Fibroblast of lung (primary cell): Measurements from ENCODE around the gene FECH. TPM values are rescaled to one million over a fixed set of nuclear protein-coding genes. Genes with fewer than 3 reads are reported as not detected.
A peak's percentile ranks its signal among the peaks of the same experiment; 100 is the strongest.

Source experiments
- DNase-seq, 2 donors: peaks; one replicate each; pipeline versions ENCODE4 v3.0.0 to v3.0.0-alpha.2; 2010; ENCODE audit warnings: low read depth in 2 of 2
- H2AFZ ChIP-seq: 2 replicates; pipeline ENCODE4 v1.5.1; 2012; ENCODE audit warnings: low read length, control low read depth, inconsistent platforms
- H3K27ac ChIP-seq: 2 replicates; pipeline ENCODE4 v1.5.1; 2011; ENCODE audit warnings: low read length, control low read depth; ENCODE audit not compliant: insufficient read depth
- H3K27me3 ChIP-seq: 2 replicates; pipeline ENCODE4 v1.5.1; 2011; ENCODE audit warnings: mild to moderate bottlenecking, low read length; ENCODE audit not compliant: control insufficient read depth, insufficient read depth
- H3K36me3 ChIP-seq: 2 replicates; pipeline ENCODE4 v1.5.1; 2011; ENCODE audit warnings: low read length; ENCODE audit not compliant: control insufficient read depth, insufficient read depth
- H3K4me1 ChIP-seq: 2 replicates; pipeline ENCODE4 v1.5.1; 2011; ENCODE audit warnings: low read length; ENCODE audit not compliant: control insufficient read depth, insufficient read depth; ENCODE audit errors: extremely low read depth
- H3K4me2 ChIP-seq: 2 replicates; pipeline ENCODE4 v1.5.1; 2011; ENCODE audit warnings: low read length, control low read depth; ENCODE audit not compliant: insufficient read depth; ENCODE audit errors: extremely low read depth
- H3K4me3 ChIP-seq, 4 experiments: fragments of 200-600 bp in 1 of 4; sonication (generic) in 1 of 4; replicated peaks in 1 of 4; 2 replicates each; pipeline ENCODE4 v1.5.1; 2011 to 2016; ENCODE audit warnings: low read length in 4 of 4, low read depth in 3 of 4, mild to moderate bottlenecking in 3 of 4, control low read depth in 2 of 4, inconsistent platforms in 1 of 4, mixed read lengths in 1 of 4; ENCODE audit not compliant: insufficient read depth in 1 of 4; ENCODE audit errors: control extremely low read depth in 1 of 4
- H3K79me2 ChIP-seq: 2 replicates; pipeline ENCODE4 v1.5.1; 2012; ENCODE audit warnings: mild to moderate bottlenecking, low read length, inconsistent platforms; ENCODE audit not compliant: control insufficient read depth, insufficient read depth
- H3K9ac ChIP-seq: 2 replicates; pipeline ENCODE4 v1.5.1; 2011; ENCODE audit warnings: mild to moderate bottlenecking, low read length, control low read depth; ENCODE audit not compliant: insufficient read depth
- H3K9me3 ChIP-seq: 2 replicates; pipeline ENCODE4 v1.5.1; 2012; ENCODE audit warnings: low read depth, low read length; ENCODE audit not compliant: control insufficient read depth, insufficient read depth
- H4K20me1 ChIP-seq: 2 replicates; pipeline ENCODE4 v1.5.1; 2011; ENCODE audit warnings: low read length; ENCODE audit not compliant: control insufficient read depth, insufficient read depth; ENCODE audit errors: extremely low read depth
- CTCF ChIP-seq, 2 donors: IDR thresholded peaks in 1 of 2; conservative IDR thresholded peaks in 1 of 2; 1 replicate in 1 of 2; 2 replicates in 1 of 2; pipeline ENCODE4 v1.5.1; 2011 to 2012; ENCODE audit warnings: low read length in 2 of 2, control low read depth in 1 of 2, inconsistent platforms in 1 of 2, low read depth in 1 of 2, mild to moderate bottlenecking in 1 of 2
- EZH2 ChIP-seq: IDR thresholded peaks from 2 replicates; pipeline ENCODE4 v1.5.1; 2012; ENCODE audit warnings: low read length, control low read depth, mild to moderate bottlenecking; ENCODE audit errors: missing control alignments
- polyA minus RNA-seq: library from RNA; depleted of rRNA, polyadenylated mRNA; stranded (reverse); fragments of >200 nt; gene quantifications from 2 replicates; pipeline ENCODE4 v1.2.3, GENCODE V29; 2011; ENCODE audit warnings: low replicate concordance
- polyA plus RNA-seq, 2 donors: library from polyadenylated mRNA; depleted of rRNA in 1 of 2; stranded (reverse) in 1 of 2; unstranded in 1 of 2; fragments of >200 nt; gene quantifications; 2 replicates each; pipeline ENCODE4 v1.2.1, GENCODE V29; 2011 to 2012; ENCODE audit warnings: missing spikeins in 1 of 2
- total RNA-seq: library from RNA; depleted of rRNA; stranded (reverse); fragments of >200 nt; gene quantifications from 2 replicates; pipeline ENCODE4 v1.2.1, GENCODE V29; 2014

The FECH gene
- total RNA-seq (17.7 and 23.8 TPM in 2 replicates), polyA plus RNA-seq (44.4 and 52.7 TPM in 2 replicates), polyA minus RNA-seq (18.0 and 26.1 TPM in 2 replicates)
- 27.4 and 33.3 TPM in 2 replicates for polyA plus RNA-seq (2012)

- H3K36me3 ChIP-seq = no peaks in the 10 kb centered on the region
- no peaks in the 10 kb centered on the region for H3K9me3 ChIP-seq
- peak; percentile 66 to 68 for DNase-seq
- peaks cover 5% of the 10 kb centered on the region for H3K4me1 ChIP-seq
- H3K27ac ChIP-seq = peak within 1 kb of the TSS; percentile 53
- H3K4me2 ChIP-seq = peak within 1 kb of the TSS; percentile 72
- H3K79me2 ChIP-seq = no peaks in the 10 kb centered on the region
- H3K27me3 ChIP-seq = no peaks in the 10 kb centered on the region
- H4K20me1 ChIP-seq = no peaks in the 10 kb centered on the region
- peak within 1 kb of the TSS; percentile 77 for H3K9ac ChIP-seq
- TF ChIP-seq CTCF (conservative IDR thresholded peaks at IDR 0.05 in 1 of 2, IDR thresholded peaks at IDR 0.05 in 1 of 2; ENCODE audit: low read depth in 1 of 2, low read length in 2 of 2) (no peak), EZH2 (no peak)
- H3K4me3 ChIP-seq = peak within 1 kb of the TSS; percentile 50 to 85 (median 66)
- peak within 1 kb of the TSS; percentile 69 for H2AFZ ChIP-seq
Observed at GRCh38 chr18:57586251-57587049, at the start of gene FECH. FECH (minus strand) TSS chr18:57586702; CDS start chr18:57586620, 82 bp downstream.

- H3K9me3 ChIP-seq = no peaks in the 10 kb centered on the region
- no peaks in the 10 kb centered on the region for H3K36me3 ChIP-seq
- H3K79me2 ChIP-seq = no peaks in the 10 kb centered on the region
- H3K4me3 ChIP-seq = no peak overlapping the region
- TF ChIP-seq CTCF (conservative IDR thresholded peaks at IDR 0.05 in 1 of 2, IDR thresholded peaks at IDR 0.05 in 1 of 2; ENCODE audit: low read depth in 1 of 2, low read length in 2 of 2) (no peak), EZH2 (no peak)
- H4K20me1 ChIP-seq = no peaks in the 10 kb centered on the region
- no peaks in the 10 kb centered on the region for H3K4me1 ChIP-seq
- no peak overlapping the region for H3K27ac ChIP-seq
- H3K27me3 ChIP-seq = no peaks in the 10 kb centered on the region
- H2AFZ ChIP-seq = no peak overlapping the region
- no peak overlapping the region for H3K9ac ChIP-seq
- no peak overlapping the region for H3K4me2 ChIP-seq
- DNase-seq = peak in 1 of 2 donors; percentile 68
Observed at GRCh38 chr18:57635003-57635822, 48.7 kb upstream of the FECH start.

- Histone ChIP-seq H3K4me1 (peaks cover 6% of the 10 kb centered on the region), H3K27ac (no peak overlapping the region), H3K4me2 (no peak overlapping the region), H3K9ac (no peak overlapping the region), H4K20me1 (no peaks in the 10 kb centered on the region), H3K36me3 (no peaks in the 10 kb centered on the region), H3K79me2 (no peaks in the 10 kb centered on the region), H3K9me3 (no peaks in the 10 kb centered on the region), H3K4me3 (no peak overlapping the region), H3K27me3 (no peaks in the 10 kb centered on the region), H2AFZ (no peak overlapping the region)
- no peak for TF ChIP-seq CTCF (conservative IDR thresholded peaks at IDR 0.05 in 1 of 2, IDR thresholded peaks at IDR 0.05 in 1 of 2; ENCODE audit: low read depth in 1 of 2, low read length in 2 of 2)
- TF ChIP-seq EZH2 = no peak
- no peak for DNase-seq
Observed at GRCh38 chr18:57631697-57632096, 45.2 kb upstream of the FECH start.
